ENCODE measurements around the gene CDC16.
"Not testable (repeated sequence)": the region's sequence is repeated elsewhere in the genome, so short reads cannot be mapped to it uniquely, and the experiment has no call there.

Gene CDC16

DNA sequence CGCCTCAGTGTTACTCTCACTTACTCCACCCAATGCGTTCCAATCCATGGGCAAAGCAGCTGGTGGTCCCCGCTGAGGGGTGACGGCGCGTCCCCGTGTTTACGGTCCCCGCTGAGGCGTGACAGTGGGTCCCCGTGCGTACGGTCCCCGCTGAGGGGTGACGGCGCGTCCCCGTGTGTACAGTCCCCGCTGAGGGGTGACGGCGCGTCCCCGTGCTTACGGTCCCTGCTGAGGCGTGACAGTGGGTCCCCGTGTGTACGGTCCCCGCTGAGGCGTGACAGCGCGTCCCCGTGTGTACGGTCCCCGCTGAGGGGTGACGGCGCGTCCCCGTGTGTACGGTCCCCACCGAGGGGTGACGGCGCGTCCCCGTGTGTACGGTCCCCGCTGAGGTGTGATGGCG lies 36.1 kb upstream of the CDC16 start:
- Histone ChIP-seq H3K4me3 (ENCODE audit: low read depth, low read length) (no peak overlapping the region), H3K9me3 (ENCODE audit: control insufficient read depth, insufficient read depth, low read depth, low read length) (no peaks in the 10 kb centered on the region), H3K4me1 (ENCODE audit: control insufficient read depth, insufficient read depth, low read length) (no peaks in the 10 kb centered on the region), H3K27ac (ENCODE audit: extremely low read depth, low read depth, low read length) (no peak overlapping the region), H3K36me3 (ENCODE audit: control insufficient read depth in 2 of 2, insufficient read depth in 1 of 2, low read length in 2 of 2) (no peaks in the 10 kb centered on the region)
- POLR2A ChIA-PET: no interaction called here
- CTCF ChIA-PET: no interaction called here
- no peak for TF ChIP-seq ZNF211 (tag by site-specific recombination; IDR thresholded peaks at IDR 0.05; ENCODE audit: low read depth)
- no peak for TF ChIP-seq ZNF121 (tag by site-specific recombination; IDR thresholded peaks at IDR 0.05)
- TF ChIP-seq ZNF426 (tag by site-specific recombination; IDR thresholded peaks at IDR 0.05): no peak
- TF ChIP-seq, protein P1, sequence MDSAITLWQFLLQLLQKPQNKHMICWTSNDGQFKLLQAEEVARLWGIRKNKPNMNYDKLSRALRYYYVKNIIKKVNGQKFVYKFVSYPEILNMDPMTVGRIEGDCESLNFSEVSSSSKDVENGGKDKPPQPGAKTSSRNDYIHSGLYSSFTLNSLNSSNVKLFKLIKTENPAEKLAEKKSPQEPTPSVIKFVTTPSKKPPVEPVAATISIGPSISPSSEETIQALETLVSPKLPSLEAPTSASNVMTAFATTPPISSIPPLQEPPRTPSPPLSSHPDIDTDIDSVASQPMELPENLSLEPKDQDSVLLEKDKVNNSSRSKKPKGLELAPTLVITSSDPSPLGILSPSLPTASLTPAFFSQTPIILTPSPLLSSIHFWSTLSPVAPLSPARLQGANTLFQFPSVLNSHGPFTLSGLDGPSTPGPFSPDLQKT (IDR thresholded peaks at IDR 0.05; ENCODE audit: borderline replicate concordance, low read depth, low read length): no peak
- TF ChIP-seq ZNF146 (tag by site-specific recombination; IDR thresholded peaks at IDR 0.05): no peak
- TF ChIP-seq ZNF707 (tag by site-specific recombination; IDR thresholded peaks at IDR 0.05): no peak
- TF ChIP-seq ZNF600 (tag by site-specific recombination; IDR thresholded peaks at IDR 0.05): no peak

DNA sequence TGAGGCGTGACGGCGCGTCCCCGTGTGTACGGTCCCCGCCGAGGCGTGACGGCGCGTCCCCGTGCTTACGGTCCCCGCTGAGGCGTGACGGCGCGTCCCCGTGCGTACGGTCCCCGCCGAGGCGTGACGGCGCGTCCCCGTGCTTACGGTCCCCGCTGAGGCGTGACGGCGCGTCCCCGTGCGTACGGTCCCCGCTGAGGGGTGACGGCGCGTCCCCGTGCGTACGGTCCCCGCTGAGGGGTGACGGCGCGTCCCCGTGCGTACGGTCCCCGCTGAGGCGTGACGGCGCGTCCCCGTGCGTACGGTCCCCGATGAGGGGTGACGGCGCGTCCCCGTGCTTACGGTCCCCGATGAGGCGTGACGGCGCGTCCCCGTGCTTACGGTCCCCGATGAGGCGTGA lies 35.2 kb upstream of the CDC16 start:
- H3K4me1 ChIP-seq (ENCODE audit: control insufficient read depth, insufficient read depth, low read length); H3K27ac ChIP-seq (ENCODE audit: extremely low read depth, low read depth, low read length); H3K9me3 ChIP-seq (ENCODE audit: control insufficient read depth, insufficient read depth, low read depth, low read length); POLR2A ChIA-PET; H3K36me3 ChIP-seq (ENCODE audit: control insufficient read depth in 2 of 2, insufficient read depth in 1 of 2, low read length in 2 of 2); CTCF ChIA-PET; H3K4me3 ChIP-seq (ENCODE audit: low read depth, low read length): not testable (repeated sequence)

DNA sequence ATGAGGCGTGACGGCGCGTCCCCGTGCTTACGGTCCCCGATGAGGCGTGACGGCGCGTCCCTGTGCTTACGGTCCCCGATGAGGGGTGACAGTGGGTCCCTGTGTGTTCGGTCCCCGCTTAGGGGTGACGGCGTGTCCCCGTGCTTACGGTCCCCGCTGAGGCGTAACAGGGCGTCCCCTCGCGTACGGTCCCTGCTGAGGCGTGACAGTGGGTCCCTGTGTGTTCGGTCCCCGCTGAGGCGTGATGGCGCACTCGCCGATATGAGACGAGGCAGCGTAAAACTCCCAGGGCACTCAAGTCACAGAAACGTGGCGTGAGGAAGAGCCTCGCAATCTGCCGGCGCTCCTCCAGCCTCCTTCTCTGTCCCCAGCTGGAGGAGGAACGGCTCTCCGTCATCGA lies 34.7 kb upstream of the CDC16 start:
- Histone ChIP-seq H3K36me3 (ENCODE audit: control insufficient read depth in 2 of 2, insufficient read depth in 1 of 2, low read length in 2 of 2) (no peaks in the 10 kb centered on the region), H3K27ac (ENCODE audit: extremely low read depth, low read depth, low read length) (no peak overlapping the region), H3K9me3 (ENCODE audit: control insufficient read depth, insufficient read depth, low read depth, low read length) (no peaks in the 10 kb centered on the region), H3K4me3 (ENCODE audit: low read depth, low read length) (no peak overlapping the region), H3K4me1 (ENCODE audit: control insufficient read depth, insufficient read depth, low read length) (no peaks in the 10 kb centered on the region)
- CTCF ChIA-PET: no interaction called here
- TF ChIP-seq ZNF394 (tag by site-specific recombination; IDR thresholded peaks at IDR 0.05; ENCODE audit: borderline replicate concordance) (no peak), ZNF274 (IDR thresholded peaks at IDR 0.05; ENCODE audit: low read length) (no peak), ZNF274 (tag by site-specific recombination; IDR thresholded peaks at IDR 0.05; ENCODE audit: borderline replicate concordance) (no peak), ZNF433 (tag by site-specific recombination; IDR thresholded peaks at IDR 0.05; ENCODE audit: low read depth) (no peak), ZNF658 (tag by site-specific recombination; IDR thresholded peaks at IDR 0.05) (no peak), ZNF223 (tag by site-specific recombination; IDR thresholded peaks at IDR 0.05) (no peak), FEZF1 (tag by site-specific recombination; IDR thresholded peaks at IDR 0.05) (no peak), ZNF266 (tag by site-specific recombination; IDR thresholded peaks at IDR 0.05; ENCODE audit: low read depth) (no peak), ZNF416 (tag by site-specific recombination; IDR thresholded peaks at IDR 0.05) (no peak), ZBTB48 (tag by site-specific recombination; IDR thresholded peaks at IDR 0.05) (no peak), SETDB1 (IDR thresholded peaks at IDR 0.05; ENCODE audit: insufficient read length, low read length) (no peak), MEIS1 (CRISPR knock-in tag; IDR thresholded peaks at IDR 0.05; ENCODE audit: borderline replicate concordance) (no peak), ZNF837 (tag by site-specific recombination; IDR thresholded peaks at IDR 0.05) (no peak)
- TF ChIP-seq, protein P2, sequence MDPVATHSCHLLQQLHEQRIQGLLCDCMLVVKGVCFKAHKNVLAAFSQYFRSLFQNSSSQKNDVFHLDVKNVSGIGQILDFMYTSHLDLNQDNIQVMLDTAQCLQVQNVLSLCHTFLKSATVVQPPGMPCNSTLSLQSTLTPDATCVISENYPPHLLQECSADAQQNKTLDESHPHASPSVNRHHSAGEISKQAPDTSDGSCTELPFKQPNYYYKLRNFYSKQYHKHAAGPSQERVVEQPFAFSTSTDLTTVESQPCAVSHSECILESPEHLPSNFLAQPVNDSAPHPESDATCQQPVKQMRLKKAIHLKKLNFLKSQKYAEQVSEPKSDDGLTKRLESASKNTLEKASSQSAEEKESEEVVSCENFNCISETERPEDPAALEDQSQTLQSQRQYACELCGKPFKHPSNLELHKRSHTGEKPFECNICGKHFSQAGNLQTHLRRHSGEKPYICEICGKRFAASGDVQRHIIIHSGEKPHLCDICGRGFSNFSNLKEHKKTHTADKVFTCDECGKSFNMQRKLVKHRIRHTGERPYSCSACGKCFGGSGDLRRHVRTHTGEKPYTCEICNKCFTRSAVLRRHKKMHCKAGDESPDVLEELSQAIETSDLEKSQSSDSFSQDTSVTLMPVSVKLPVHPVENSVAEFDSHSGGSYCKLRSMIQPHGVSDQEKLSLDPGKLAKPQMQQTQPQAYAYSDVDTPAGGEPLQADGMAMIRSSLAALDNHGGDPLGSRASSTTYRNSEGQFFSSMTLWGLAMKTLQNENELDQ (tag by site-specific recombination; IDR thresholded peaks at IDR 0.05; ENCODE audit: low read depth): no peak
- TF ChIP-seq, protein P3, sequence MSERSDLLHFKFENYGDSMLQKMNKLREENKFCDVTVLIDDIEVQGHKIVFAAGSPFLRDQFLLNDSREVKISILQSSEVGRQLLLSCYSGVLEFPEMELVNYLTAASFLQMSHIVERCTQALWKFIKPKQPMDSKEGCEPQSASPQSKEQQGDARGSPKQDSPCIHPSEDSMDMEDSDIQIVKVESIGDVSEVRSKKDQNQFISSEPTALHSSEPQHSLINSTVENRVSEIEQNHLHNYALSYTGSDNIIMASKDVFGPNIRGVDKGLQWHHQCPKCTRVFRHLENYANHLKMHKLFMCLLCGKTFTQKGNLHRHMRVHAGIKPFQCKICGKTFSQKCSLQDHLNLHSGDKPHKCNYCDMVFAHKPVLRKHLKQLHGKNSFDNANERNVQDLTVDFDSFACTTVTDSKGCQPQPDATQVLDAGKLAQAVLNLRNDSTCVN (tag by site-specific recombination; optimal IDR thresholded peaks at IDR 0.05): no peak
- TF ChIP-seq, protein P4, sequence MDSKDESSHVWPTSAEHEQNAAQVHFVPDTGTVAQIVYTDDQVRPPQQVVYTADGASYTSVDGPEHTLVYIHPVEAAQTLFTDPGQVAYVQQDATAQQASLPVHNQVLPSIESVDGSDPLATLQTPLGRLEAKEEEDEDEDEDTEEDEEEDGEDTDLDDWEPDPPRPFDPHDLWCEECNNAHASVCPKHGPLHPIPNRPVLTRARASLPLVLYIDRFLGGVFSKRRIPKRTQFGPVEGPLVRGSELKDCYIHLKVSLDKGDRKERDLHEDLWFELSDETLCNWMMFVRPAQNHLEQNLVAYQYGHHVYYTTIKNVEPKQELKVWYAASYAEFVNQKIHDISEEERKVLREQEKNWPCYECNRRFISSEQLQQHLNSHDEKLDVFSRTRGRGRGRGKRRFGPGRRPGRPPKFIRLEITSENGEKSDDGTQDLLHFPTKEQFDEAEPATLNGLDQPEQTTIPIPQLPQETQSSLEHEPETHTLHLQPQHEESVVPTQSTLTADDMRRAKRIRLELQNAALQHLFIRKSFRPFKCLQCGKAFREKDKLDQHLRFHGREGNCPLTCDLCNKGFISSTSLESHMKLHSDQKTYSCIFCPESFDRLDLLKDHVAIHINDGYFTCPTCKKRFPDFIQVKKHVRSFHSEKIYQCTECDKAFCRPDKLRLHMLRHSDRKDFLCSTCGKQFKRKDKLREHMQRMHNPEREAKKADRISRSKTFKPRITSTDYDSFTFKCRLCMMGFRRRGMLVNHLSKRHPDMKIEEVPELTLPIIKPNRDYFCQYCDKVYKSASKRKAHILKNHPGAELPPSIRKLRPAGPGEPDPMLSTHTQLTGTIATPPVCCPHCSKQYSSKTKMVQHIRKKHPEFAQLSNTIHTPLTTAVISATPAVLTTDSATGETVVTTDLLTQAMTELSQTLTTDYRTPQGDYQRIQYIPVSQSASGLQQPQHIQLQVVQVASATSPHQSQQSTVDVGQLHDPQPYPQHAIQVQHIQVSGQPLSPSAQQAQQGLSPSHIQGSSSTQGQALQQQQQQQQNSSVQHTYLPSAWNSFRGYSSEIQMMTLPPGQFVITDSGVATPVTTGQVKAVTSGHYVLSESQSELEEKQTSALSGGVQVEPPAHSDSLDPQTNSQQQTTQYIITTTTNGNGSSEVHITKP (tag by site-specific recombination; IDR thresholded peaks at IDR 0.05): no peak
- POLR2A ChIA-PET: no interaction called here
